GM19372 (cell line): Measurements from ENCODE around the gene HSPA8.
A peak's percentile ranks its signal among the peaks of the same experiment; 100 is the strongest.
"Not testable (repeated sequence)": the region's sequence is repeated elsewhere in the genome, so short reads cannot be mapped to it uniquely, and the experiment has no call there.

Source experiments
- ATAC-seq: cut with Tn5 transposase; IDR thresholded peaks from one replicate; pipeline ENCODE4 v1.9.1; 2021; ENCODE audit warnings: mild to moderate bottlenecking, low read depth, moderate library complexity; ENCODE audit not compliant: unreplicated experiment

The HSPA8 gene

GRCh38 chr11:123061403-123062157, at the start of gene HSPA8:
TSS of gene HSPA8 (minus strand) at chr11:123062136. CDS start at chr11:123061324, 812 bp downstream.
- ATAC-seq: peak; percentile 1

DNA sequence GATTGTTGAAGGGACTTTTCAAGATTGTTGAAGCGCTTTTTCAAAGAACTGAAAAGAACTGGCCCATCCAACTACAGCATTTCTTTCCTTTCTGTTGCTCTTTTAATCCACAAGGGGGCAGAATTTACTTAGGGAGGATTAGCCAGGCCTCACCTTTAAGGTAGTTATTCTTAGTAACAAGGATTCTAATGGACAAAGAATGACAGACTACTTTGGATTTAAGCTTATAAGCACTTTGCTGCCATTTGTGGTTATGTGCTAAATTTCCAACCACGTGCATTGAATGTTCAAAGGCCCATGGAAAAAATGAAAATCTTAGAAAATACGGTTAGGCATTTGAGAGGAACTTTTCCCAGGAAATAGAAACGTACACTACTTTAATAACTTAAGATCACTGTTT, 49.5 kb upstream of the HSPA8 start:
- ATAC-seq: no peak

DNA sequence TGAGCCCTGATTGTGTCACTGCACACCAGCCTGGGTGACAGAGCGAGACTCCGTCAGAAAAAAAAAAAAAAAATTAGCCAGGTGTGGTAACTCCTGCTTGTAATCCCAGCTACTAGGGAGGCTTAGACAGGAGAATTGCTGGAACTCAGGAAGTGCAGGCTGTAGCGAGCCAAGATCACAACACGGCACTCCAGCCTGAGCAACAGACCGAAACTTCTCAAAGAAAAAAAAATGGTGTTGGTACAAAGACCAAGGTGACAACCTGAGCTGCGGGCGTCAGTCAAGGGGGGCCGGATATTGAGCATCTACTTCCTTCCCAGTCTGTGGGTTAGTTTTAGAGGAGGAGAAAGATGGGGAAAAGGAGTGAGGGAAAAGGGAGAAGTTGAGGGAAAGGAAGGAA, 48.5 kb upstream of the HSPA8 start:
- ATAC-seq: no peak

- no peak for ATAC-seq
These were observed 46.1 kb upstream of the HSPA8 start for GRCh38 chr11:123107945-123108495.

DNA sequence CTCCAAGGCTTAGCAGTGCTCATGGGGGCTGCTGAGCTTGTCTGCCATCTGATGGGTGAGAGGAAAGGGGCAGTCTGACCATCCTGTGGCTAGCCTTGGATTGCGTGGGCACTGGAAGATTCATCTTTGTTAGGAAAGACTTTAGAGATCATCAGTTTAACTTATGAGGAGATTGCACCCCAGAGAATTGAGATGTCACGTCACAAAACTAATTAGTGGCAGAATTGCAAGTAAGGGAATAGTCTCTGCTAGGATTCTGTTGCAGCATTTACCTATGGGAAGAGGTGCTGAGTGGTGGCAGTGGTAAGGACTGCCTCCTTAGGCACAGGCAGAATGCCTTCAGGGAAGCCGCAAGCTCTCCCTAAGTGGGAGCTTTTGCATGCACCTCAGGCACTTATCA, 42.8 kb upstream of the HSPA8 start:
- ATAC-seq: no peak

- ATAC-seq: no peak
These were observed 41.5 kb upstream of the HSPA8 start for GRCh38 chr11:123103326-123103980.

GRCh38 chr11:123100379-123101085, 38.6 kb upstream of the HSPA8 start:
- ATAC-seq: no peak

DNA sequence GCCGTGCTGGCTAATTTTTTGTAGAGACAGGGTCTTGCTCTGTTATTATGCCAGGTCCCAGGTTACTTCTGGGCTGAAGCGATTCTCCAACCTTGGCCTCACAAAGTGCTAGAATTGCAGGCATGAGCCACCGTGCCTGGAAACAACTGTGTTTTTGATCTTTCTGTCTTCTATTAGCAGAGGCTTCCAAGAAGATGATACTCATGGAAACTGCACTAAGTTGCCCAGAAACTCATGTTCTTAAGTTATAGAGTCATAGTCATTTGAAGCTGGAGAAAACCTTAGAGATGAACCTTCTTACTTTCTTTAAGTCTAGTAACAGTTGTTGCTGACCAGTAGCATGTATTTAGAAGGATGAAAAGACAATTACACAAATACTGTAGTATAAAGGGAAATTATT, 37.1 kb upstream of the HSPA8 start:
- no peak for ATAC-seq

DNA sequence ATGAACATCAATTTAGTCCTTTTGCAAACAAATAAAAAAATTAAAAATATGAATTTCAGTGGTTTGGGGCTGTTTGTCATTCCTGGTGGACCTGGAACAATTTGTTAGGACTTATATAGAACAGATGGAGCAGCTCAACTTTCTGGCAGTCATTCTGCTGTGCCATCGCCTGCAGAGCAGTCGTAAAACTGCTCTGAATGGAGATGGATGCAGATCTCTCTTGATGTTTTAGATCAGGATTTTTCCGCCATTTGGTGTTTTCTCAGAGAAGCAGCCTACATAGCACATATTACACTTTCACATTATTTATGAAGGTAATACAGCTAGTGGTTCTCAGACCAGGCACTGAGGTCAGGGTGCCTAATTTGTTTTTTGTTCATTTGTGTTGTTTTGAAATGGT, 31.8 kb upstream of the HSPA8 start:
- ATAC-seq: no peak

DNA sequence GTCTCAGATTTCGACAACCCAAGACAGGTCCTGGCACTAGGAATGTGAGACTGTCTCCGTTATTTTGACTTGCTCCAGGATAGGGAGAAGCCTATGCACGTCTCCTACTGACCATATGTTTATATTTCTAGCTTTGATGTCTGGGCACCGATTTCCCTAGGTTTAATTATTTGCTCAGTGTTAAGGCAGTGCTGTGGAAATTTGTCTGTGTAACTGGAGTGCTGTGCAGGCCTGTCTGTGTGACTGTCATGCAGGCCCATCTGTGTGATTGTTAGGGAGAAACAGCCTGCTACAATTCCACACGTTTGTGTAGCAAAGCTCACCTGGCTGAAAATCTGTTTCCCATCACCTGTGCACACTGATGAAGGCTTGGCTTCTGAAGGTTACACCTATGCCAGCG, 29.6 kb upstream of the HSPA8 start:
- ATAC-seq: no peak

DNA sequence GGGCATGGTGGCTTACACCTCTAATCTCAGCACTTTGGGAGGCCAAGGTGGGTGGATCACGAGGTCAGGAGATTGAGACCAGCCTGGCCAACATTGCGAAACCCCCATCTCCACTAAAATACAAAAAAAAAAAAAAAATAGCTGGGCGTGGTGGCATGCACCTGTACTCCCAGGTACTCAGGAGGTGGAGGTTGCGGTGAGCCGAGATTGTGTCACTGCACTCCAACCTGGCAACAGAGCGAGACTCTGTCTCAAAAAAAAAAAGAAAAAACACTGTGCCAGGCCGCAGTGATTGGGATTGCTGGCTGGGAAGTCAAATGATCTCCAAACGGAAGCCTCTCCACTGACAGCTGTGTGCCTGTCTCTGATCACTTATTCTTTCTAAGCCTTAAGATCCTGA, 28.2 kb upstream of the HSPA8 start:
- not testable (repeated sequence) for ATAC-seq

GRCh38 chr11:123088896-123089295, 27.0 kb upstream of the HSPA8 start:
- ATAC-seq: not testable (repeated sequence)

- peak; percentile 87 for ATAC-seq
These were observed 25.7 kb upstream of the HSPA8 start for GRCh38 chr11:123087657-123088056.

DNA sequence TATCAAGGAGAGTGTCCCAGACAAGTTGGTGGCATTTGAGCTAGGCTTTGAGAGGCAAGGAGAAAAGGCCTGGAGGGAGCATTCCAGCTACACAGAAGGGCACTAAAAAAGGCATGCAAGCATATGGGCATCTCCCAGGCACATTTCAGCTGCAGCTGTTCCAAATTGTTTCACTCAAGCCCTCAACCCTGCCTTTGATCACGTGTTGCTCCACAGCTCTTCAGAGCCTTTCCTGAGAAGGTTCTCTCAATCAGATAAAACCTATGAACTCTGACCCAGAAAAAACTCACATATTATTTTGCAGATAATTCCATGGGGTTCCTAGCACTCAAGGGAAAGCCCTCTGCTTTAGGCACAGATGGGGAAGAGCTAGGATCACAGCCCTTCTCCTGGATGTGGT, 24.4 kb upstream of the HSPA8 start:
- ATAC-seq: no peak

DNA sequence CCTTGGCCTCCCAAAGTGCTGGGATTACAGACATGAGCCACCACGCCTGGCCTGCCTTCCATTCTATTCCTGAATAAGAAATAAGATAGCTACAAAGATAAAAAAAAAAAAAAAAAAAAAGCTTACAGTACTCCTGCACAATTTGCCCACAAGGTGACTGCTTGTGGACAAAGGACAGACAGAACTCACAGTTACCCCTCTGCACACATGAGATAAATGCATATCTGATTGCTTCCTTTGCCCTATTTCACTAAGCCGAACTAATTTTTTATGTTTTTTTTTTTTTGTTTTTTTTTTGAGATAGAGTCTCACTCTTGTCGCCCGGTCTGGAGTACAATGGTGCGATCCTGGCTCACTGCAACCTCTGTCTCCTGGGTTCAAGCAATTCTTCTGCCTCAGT, 23.6 kb upstream of the HSPA8 start:
- no peak for ATAC-seq

GRCh38 chr11:123084454-123084853, 22.5 kb upstream of the HSPA8 start:
- no peak for ATAC-seq

- no peak for ATAC-seq
These were observed 21.7 kb upstream of the HSPA8 start for GRCh38 chr11:123083623-123084029.

GRCh38 chr11:123082977-123083376, 21.0 kb upstream of the HSPA8 start:
- no peak for ATAC-seq

DNA sequence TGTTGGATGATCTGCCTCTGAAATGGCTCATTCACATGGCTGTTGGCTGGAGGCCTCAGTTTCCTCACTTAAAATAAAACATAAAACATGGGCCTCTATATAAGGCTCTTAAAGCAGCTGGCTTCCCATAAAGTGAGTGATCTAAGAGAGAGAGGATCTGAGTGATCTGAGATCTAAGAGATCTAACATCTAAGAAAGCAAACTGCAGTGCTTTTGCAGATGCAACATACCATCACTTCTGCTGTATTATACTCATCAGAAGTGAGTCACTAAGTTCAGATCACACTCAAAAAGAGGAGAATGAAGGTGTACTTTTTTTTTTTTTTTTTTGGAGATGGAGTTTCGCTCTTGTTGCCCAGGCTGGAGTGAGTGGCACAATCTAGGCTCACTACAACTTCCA, 18.1 kb upstream of the HSPA8 start:
- ATAC-seq: no peak

- no peak for ATAC-seq
These were observed 14.5 kb upstream of the HSPA8 start for GRCh38 chr11:123076484-123076883.

DNA sequence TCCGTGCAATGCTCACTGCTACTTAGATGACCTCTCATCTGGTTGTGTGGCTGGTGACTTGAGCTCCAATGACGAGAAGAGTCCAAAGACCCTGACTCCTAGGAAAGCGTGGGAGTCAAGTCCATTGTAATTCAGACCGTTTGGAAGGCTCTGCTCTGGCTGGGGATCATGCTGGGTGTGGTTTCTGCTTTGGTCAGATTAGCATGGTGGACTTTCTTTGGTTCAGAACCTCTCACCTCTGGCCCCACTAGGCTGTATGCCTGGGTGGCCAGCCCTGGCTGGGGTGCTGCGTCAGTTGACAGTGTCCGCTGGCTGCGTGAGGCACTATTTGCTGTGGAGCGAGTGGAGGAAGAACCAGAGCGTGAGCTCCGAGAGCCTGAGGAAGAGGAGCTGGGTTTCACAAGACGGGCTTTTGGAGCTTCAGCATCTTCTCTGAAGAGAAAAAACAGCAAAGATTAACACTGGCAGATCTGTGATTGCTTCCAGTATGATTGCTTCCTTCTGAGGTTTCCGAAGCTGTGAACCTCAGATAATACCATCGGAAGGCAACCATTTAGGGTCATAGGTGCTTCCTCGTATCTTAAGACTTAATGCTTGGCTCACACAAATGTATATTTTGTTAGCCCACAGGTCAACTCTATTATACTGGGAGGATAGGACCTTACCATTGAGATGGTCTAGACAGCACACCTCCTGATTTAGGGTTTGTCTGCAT, 11.6 kb upstream of the HSPA8 start:
- no peak for ATAC-seq
